HG02571 (cell line): ENCODE results near the gene NLRP1.
"Not testable (repeated sequence)": the region's sequence is repeated elsewhere in the genome, so short reads cannot be mapped to it uniquely, and the experiment has no call there.

ENCODE experiments used
- ATAC-seq: cut with Tn5 transposase; IDR thresholded peaks from one replicate; pipeline ENCODE4 v1.9.1; 2021; ENCODE audit warnings: mild to moderate bottlenecking, moderate library complexity; ENCODE audit not compliant: unreplicated experiment

The NLRP1 gene

GRCh38 chr17:5588584-5588983 lies 4.3 kb upstream of the NLRP1 start:
- ATAC-seq: no peak

- no peak for ATAC-seq
Measured at GRCh38 chr17:5587438-5588032, 3.2 kb upstream of the NLRP1 start.

- ATAC-seq: no peak
Measured at GRCh38 chr17:5585836-5586521, 1.7 kb upstream of the NLRP1 start.

- no peak for ATAC-seq
Measured at GRCh38 chr17:5585287-5585794, 1.0 kb upstream of the NLRP1 start.

GRCh38 chr17:5583426-5584382 lies 605 bp downstream of the NLRP1 start:
- peak; percentile 8 for ATAC-seq

GRCh38 chr17:5582209-5583185 lies 1.8 kb downstream of the NLRP1 start:
- no peak for ATAC-seq

- ATAC-seq: no peak
Measured at GRCh38 chr17:5581655-5582054, 2.7 kb downstream of the NLRP1 start.

- ATAC-seq: no peak
Measured at GRCh38 chr17:5580969-5581368, 3.3 kb downstream of the NLRP1 start.

GRCh38 chr17:5580367-5580766 lies 3.9 kb downstream of the NLRP1 start:
- no peak for ATAC-seq

- ATAC-seq: not testable (repeated sequence)
Measured at GRCh38 chr17:5578768-5579167, 5.5 kb downstream of the NLRP1 start.

- not testable (repeated sequence) for ATAC-seq
Measured at GRCh38 chr17:5573017-5573416, 11.3 kb downstream of the NLRP1 start.

GRCh38 chr17:5571281-5571680 lies 13.0 kb downstream of the NLRP1 start:
- no peak for ATAC-seq

- ATAC-seq: no peak
Measured at GRCh38 chr17:5565808-5566207, 18.5 kb downstream of the NLRP1 start.

- ATAC-seq: no peak
Measured at GRCh38 chr17:5563456-5563855, 20.9 kb downstream of the NLRP1 start.

- ATAC-seq: no peak
Measured at GRCh38 chr17:5562661-5563360, 21.5 kb downstream of the NLRP1 start.

GRCh38 chr17:5561736-5562571 lies 22.4 kb downstream of the NLRP1 start:
- no peak for ATAC-seq

GRCh38 chr17:5560361-5560988 lies 23.8 kb downstream of the NLRP1 start:
- no peak for ATAC-seq
